ENCODE results near the gene IPO7. TPM values are rescaled to one million over a fixed set of nuclear protein-coding genes. Genes with fewer than 3 reads are reported as not detected.

Gene IPO7
- total and polyA plus RNA-seq, 2 of the 13 experiments (the other 11 are each of a cell fraction or from before 2014, with no cell fraction given): 59.4 to 98.4 TPM

DNA sequence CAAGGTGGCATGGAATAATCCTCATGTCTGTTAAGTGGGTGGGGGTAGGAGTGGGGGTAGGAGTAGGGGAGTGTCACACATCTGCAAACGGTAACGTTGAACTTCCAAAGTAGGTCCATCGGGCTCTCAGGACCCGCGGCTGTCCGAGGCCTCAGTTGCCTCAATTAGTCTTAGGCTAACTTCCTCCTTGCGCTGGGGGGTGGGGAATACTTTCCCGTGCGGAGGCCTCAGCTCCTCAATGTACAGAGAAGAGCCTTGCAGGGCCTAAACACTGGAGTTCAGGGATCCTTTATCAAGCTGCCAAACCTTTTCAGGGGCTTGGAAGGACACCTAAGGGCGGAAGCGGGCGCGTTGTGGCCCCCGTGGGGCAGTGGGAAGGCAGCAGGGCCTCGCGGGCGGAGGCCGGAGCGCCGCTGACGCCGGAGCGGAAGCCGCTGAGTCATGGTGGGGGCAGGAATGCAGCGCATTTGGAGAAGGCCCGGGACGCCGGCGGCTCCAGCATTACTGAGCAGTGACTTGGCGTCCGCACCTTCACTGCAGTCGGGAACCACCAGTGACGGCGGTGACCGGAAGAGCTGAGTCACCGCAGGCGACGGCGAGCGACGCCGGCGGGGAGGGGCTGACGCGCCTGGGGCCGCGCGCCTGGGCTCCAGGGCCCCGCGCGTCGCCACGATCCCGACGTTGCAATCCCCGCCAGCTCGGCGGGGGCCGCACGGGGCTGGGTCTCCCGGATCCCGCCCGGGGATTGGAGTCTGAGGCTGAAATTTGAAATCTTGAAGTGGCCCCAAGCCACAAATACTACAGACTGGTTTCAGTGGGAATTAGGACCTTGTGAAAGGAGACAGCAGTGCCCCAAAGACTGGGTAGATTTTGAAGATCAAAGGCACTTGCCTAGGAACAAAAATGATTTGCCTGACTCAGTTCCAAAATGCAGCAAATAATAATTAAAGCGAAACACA lies 20.2 kb upstream of the IPO7 start (continued):
- TF ChIP-seq, protein P1, sequence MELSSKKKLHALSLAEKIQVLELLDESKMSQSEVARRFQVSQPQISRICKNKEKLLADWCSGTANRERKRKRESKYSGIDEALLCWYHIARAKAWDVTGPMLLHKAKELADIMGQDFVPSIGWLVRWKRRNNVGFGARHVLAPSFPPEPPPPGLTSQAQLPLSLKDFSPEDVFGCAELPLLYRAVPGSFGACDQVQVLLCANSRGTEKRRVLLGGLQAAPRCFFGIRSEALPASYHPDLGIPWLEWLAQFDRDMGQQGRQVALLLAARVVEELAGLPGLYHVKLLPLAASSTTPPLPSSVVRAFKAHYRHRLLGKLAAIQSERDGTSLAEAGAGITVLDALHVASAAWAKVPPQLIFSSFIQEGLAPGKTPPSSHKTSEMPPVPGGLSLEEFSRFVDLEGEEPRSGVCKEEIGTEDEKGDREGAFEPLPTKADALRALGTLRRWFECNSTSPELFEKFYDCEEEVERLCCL (CRISPR knock-in tag; IDR thresholded peaks at IDR 0.05; ENCODE audit: borderline replicate concordance): peak; percentile 79; the same call in 1 of the 2 replicates
- TF ChIP-seq BCL6 (CRISPR knock-in tag; IDR thresholded peaks at IDR 0.05) (peak; percentile 67), ZNF333 (CRISPR knock-in tag; IDR thresholded peaks at IDR 0.05; ENCODE audit: borderline replicate concordance) (peak; percentile 74; the same call in 1 of the 2 replicates), GTF3A (CRISPR knock-in tag; conservative IDR thresholded peaks at IDR 0.05) (no peak), NR2C2 (CRISPR knock-in tag; IDR thresholded peaks at IDR 0.05; ENCODE audit: borderline replicate concordance) (peak; percentile 64; the same call in 1 of the 2 replicates), JUN (CRISPR knock-in tag; IDR thresholded peaks at IDR 0.05) (peak; percentile 82), SMARCE1 (IDR thresholded peaks at IDR 0.05; ENCODE audit: borderline replicate concordance) (no peak), MED13 (CRISPR knock-in tag; IDR thresholded peaks at IDR 0.05) (no peak), ZNF34 (CRISPR knock-in tag; IDR thresholded peaks at IDR 0.05; ENCODE audit: borderline replicate concordance) (no peak; the same call in 1 of the 2 replicates), SP140L (CRISPR knock-in tag; IDR thresholded peaks at IDR 0.05; ENCODE audit: borderline replicate concordance) (peak; percentile 89; the same call in 1 of the 2 replicates), MEF2D (CRISPR knock-in tag; IDR thresholded peaks at IDR 0.05) (peak; percentile 75), ZNF83 (CRISPR knock-in tag; IDR thresholded peaks at IDR 0.05; ENCODE audit: borderline replicate concordance) (0 out of 2 replicates have a peak, but pooled peaks have one; percentile 16), FOXK1 (CRISPR knock-in tag; IDR thresholded peaks at IDR 0.05; ENCODE audit: borderline replicate concordance, low read depth) (peak; percentile 43; the same call in 1 of the 2 replicates)
- TF ChIP-seq, protein P2, sequence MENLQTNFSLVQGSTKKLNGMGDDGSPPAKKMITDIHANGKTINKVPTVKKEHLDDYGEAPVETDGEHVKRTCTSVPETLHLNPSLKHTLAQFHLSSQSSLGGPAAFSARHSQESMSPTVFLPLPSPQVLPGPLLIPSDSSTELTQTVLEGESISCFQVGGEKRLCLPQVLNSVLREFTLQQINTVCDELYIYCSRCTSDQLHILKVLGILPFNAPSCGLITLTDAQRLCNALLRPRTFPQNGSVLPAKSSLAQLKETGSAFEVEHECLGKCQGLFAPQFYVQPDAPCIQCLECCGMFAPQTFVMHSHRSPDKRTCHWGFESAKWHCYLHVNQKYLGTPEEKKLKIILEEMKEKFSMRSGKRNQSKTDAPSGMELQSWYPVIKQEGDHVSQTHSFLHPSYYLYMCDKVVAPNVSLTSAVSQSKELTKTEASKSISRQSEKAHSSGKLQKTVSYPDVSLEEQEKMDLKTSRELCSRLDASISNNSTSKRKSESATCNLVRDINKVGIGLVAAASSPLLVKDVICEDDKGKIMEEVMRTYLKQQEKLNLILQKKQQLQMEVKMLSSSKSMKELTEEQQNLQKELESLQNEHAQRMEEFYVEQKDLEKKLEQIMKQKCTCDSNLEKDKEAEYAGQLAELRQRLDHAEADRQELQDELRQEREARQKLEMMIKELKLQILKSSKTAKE (CRISPR knock-in tag; IDR thresholded peaks at IDR 0.05; ENCODE audit: borderline replicate concordance): peak; percentile 91
- TF ChIP-seq, protein P3, sequence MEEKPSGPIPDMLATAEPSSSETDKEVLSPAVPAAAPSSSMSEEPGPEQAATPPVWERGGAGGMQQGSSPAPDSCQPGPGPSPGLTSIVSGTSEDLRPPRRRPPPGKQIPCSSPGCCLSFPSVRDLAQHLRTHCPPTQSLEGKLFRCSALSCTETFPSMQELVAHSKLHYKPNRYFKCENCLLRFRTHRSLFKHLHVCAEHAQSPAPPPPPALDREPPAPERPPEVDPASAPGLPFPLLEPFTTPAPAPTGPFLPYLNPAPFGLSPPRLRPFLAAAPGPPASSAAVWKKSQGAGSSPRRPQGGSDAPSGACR (CRISPR knock-in tag; IDR thresholded peaks at IDR 0.05): peak; percentile 79
- TF ChIP-seq, protein P4, sequence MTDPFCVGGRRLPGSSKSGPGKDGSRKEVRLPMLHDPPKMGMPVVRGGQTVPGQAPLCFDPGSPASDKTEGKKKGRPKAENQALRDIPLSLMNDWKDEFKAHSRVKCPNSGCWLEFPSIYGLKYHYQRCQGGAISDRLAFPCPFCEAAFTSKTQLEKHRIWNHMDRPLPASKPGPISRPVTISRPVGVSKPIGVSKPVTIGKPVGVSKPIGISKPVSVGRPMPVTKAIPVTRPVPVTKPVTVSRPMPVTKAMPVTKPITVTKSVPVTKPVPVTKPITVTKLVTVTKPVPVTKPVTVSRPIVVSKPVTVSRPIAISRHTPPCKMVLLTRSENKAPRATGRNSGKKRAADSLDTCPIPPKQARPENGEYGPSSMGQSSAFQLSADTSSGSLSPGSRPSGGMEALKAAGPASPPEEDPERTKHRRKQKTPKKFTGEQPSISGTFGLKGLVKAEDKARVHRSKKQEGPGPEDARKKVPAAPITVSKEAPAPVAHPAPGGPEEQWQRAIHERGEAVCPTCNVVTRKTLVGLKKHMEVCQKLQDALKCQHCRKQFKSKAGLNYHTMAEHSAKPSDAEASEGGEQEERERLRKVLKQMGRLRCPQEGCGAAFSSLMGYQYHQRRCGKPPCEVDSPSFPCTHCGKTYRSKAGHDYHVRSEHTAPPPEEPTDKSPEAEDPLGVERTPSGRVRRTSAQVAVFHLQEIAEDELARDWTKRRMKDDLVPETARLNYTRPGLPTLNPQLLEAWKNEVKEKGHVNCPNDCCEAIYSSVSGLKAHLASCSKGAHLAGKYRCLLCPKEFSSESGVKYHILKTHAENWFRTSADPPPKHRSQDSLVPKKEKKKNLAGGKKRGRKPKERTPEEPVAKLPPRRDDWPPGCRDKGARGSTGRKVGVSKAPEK (CRISPR knock-in tag; IDR thresholded peaks at IDR 0.05; ENCODE audit: borderline replicate concordance): peak; percentile 52; the same call in 1 of the 2 replicates
- TF ChIP-seq, protein P5, sequence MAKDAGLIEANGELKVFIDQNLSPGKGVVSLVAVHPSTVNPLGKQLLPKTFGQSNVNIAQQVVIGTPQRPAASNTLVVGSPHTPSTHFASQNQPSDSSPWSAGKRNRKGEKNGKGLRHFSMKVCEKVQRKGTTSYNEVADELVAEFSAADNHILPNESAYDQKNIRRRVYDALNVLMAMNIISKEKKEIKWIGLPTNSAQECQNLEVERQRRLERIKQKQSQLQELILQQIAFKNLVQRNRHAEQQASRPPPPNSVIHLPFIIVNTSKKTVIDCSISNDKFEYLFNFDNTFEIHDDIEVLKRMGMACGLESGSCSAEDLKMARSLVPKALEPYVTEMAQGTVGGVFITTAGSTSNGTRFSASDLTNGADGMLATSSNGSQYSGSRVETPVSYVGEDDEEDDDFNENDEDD (CRISPR knock-in tag; IDR thresholded peaks at IDR 0.05; ENCODE audit: borderline replicate concordance): peak; percentile 81; the same call in 1 of the 2 replicates
- TF ChIP-seq, protein P6, sequence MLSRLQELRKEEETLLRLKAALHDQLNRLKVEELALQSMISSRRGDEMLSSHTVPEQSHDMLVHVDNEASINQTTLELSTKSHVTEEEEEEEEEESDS (CRISPR knock-in tag; IDR thresholded peaks at IDR 0.05; ENCODE audit: borderline replicate concordance): 0 out of 2 replicates have a peak, but pooled peaks have one; percentile 35

Data from HepG2 (cell line).